Neural cell (in vitro differentiated cells): ENCODE data around the gene BCAN.

ENCODE experiments used
- CTCF ChIP-seq: fragments of 450-650 bp; IDR thresholded peaks from 2 replicates; pipeline ENCODE4 v1.5.1; 2014; ENCODE audit warnings: antibody characterized with exemption, mild to moderate bottlenecking, moderate library complexity; ENCODE audit not compliant: poor library complexity, severe bottlenecking
- EZH2 ChIP-seq: fragments of 200-600, 300-800 bp; shearing (Covaris generic), sonication (generic); IDR thresholded peaks from 2 replicates; pipeline ENCODE4 v1.6.1; 2014; ENCODE audit warnings: antibody characterized with exemption, low read length, borderline replicate concordance, mild to moderate bottlenecking; ENCODE audit not compliant: insufficient read depth, poor library complexity, severe bottlenecking
- SMC3 ChIP-seq: fragments of 450-650 bp; conservative IDR thresholded peaks from 2 replicates; pipeline ENCODE4 v1.6.1; 2014; ENCODE audit warnings: antibody characterized with exemption, mild to moderate bottlenecking, moderate library complexity; ENCODE audit not compliant: poor library complexity
- TAF1 ChIP-seq: IDR thresholded peaks from 2 replicates; pipeline ENCODE4 v1.6.1; 2012; ENCODE audit warnings: low read depth

- TF ChIP-seq TAF1 (no peak), SMC3 (no peak), CTCF (no peak), EZH2 (no peak)
Measured at GRCh38 chr1:156595016-156595415, 46.9 kb upstream of the BCAN start.
